Upper lobe of right lung (tissue), 1 donor: ENCODE measurements around the gene SAP30BP. TPM values are rescaled to one million over a fixed set of nuclear protein-coding genes. Genes with fewer than 3 reads are reported as not detected.

Experiments used
- ATAC-seq: fragments of 200-7000 bp; cut with Tn5 transposase; one replicate; pipeline ENCODE4 v1.9.1; 2020; ENCODE audit warnings: mild to moderate bottlenecking, moderate library complexity
- DNase-seq: peaks from one replicate; pipeline ENCODE4 v3.0.0-alpha.2; 2020
- H3K27ac ChIP-seq: fragments of 200-600 bp; one replicate; pipeline ENCODE4 v1.8.0; 2022
- H3K27me3 ChIP-seq: fragments of 200-600 bp; one replicate; pipeline ENCODE4 v1.8.0; 2022; ENCODE audit warnings: mild to moderate bottlenecking
- H3K36me3 ChIP-seq: fragments of 200-600 bp; one replicate; pipeline ENCODE4 v1.8.0; 2022
- H3K4me1 ChIP-seq: fragments of 200-600 bp; one replicate; pipeline ENCODE4 v1.8.0; 2022
- H3K4me3 ChIP-seq: fragments of 200-600 bp; one replicate; pipeline ENCODE4 v1.8.0; 2022; ENCODE audit warnings: mild to moderate bottlenecking
- H3K9me3 ChIP-seq: fragments of 200-600 bp; one replicate; pipeline ENCODE4 v1.8.0; 2022
- intact Hi-C: fragments of 100-400 bp; cut with DNase I; formaldehyde crosslinking; loops from one replicate; pipeline ENCODE4 v1.11.0; 2022
- long read RNA-seq: library from polyadenylated mRNA; unstranded; transcript quantifications from one replicate; pipeline ENCODE4 v2.0.0, GENCODE V29; 2021
- total RNA-seq: library from RNA; stranded (reverse); fragmentation: NEBNext Ultra II Directional; extraction: Animal tissue kit (Norgen Biotek cat#: 25700); gene quantifications from one replicate; pipeline ENCODE4 v1.2.1, GENCODE V29; 2021
- TF ChIP-seq, protein P1 (sequence below): fragments of 200-600 bp; IDR thresholded peaks from one replicate; pipeline ENCODE4 v1.8.0; 2022; ENCODE audit warnings: antibody characterized with exemption
- donor health status: DM: no; HTN: yes; CAD: no; lungs with severe emphysema.

The SAP30BP gene
- 71.4 TPM for total RNA-seq
- long read RNA-seq, transcript SAP30BP-225 (11 exons, 2,722 nt), result major isoform, 45 of 70 reads
- long read RNA-seq, partial matches to known transcripts, result 4 of 70 reads
- long read RNA-seq, other reads (novel, unspliced or antisense), result 17 of 70 reads

DNA sequence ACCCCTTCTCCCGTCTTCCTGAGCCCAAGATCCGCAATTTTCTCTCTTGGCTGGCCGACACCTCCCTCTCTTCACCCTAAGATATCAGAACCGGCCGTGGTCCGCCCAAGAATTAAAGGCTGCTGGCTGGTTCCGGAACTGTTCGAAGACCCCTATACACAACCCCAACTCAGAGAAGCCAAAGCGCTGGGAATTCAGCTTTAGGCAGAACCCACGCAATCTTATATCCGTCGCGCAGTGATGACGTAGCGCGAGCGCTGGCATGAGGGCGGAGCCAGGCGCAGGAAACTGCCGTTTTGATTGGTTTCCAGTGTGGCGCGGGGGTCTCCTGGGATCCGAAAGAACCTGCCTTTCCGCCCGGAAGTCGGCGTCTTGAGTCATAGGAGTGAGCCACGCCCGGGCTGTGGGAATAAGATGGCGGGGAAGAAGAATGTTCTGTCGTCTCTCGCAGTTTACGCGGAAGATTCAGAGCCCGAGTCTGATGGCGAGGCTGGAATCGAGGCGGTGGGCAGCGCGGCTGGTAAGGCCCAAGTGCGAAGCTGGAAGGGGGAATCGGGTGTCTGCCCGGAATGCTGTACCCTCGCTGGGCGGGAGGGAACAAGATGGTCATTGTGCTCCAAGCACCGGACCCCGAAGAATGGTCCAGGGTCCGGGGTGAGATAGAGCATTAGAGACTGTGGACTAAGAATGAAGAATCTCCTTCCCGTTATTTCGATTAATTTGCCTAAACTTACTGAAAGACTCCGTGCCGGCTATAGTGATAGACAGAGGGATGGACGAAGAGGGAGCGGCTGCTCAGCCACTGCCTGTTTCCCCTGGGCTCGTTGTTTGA is at the start of gene SAP30BP, which contains the start of gene RECQL5:
SAP30BP (plus strand) TSS at position 380 of the 832 bp plus-strand sequence; CDS start at position 415, 35 bp downstream.
RECQL5 (minus strand) TSS at position 196 of the 832 bp plus-strand sequence. CDS start 597 bp downstream, outside the sequence.
- no peaks in the 10 kb centered on the region for H3K27me3 ChIP-seq
- peaks cover 46% of the 10 kb centered on the region for H3K36me3 ChIP-seq
- ATAC-seq (peak; percentile 100), DNase-seq (peak; percentile 97)
- peak within 1 kb of the TSS; percentile 91 for H3K27ac ChIP-seq
- intact Hi-C loops, result no loop called here
- H3K4me3 ChIP-seq, result peak within 1 kb of the TSS; percentile 93
- H3K9me3 ChIP-seq, result no peaks in the 10 kb centered on the region
- H3K4me1 ChIP-seq, result peaks cover 24% of the 10 kb centered on the region
- TF ChIP-seq, protein P1, sequence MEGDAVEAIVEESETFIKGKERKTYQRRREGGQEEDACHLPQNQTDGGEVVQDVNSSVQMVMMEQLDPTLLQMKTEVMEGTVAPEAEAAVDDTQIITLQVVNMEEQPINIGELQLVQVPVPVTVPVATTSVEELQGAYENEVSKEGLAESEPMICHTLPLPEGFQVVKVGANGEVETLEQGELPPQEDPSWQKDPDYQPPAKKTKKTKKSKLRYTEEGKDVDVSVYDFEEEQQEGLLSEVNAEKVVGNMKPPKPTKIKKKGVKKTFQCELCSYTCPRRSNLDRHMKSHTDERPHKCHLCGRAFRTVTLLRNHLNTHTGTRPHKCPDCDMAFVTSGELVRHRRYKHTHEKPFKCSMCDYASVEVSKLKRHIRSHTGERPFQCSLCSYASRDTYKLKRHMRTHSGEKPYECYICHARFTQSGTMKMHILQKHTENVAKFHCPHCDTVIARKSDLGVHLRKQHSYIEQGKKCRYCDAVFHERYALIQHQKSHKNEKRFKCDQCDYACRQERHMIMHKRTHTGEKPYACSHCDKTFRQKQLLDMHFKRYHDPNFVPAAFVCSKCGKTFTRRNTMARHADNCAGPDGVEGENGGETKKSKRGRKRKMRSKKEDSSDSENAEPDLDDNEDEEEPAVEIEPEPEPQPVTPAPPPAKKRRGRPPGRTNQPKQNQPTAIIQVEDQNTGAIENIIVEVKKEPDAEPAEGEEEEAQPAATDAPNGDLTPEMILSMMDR, result no peak

DNA sequence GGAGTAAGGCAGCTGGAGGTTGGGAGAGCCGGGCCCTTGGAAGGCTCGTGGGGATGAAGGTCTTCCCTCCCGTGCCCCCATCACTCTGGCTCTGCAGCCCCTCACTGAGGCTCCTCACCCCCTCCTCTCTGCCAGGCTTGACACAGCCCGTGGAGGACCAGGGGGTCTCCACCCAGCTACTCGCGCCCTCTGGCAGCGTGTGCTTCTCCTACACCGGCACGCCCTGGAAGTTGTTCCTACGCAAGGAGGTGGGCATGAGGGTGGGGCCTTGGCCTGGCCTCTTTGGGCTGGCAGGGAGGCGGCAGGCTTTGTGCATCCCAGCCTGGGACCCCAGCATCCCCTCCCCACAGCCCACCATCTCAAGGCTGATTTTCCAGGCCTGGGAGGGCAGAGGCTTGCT is 49.5 kb upstream of the SAP30BP start:
- Histone ChIP-seq H3K9me3 (no peaks in the 10 kb centered on the region), H3K4me1 (no peaks in the 10 kb centered on the region), H3K27ac (no peak overlapping the region), H3K4me3 (no peak overlapping the region), H3K27me3 (no peaks in the 10 kb centered on the region), H3K36me3 (peaks cover 64% of the 10 kb centered on the region)
- no peak for ATAC-seq
- DNase-seq, result no peak
- TF ChIP-seq, protein P1, result no peak
- intact Hi-C loops, result no loop called here

DNA sequence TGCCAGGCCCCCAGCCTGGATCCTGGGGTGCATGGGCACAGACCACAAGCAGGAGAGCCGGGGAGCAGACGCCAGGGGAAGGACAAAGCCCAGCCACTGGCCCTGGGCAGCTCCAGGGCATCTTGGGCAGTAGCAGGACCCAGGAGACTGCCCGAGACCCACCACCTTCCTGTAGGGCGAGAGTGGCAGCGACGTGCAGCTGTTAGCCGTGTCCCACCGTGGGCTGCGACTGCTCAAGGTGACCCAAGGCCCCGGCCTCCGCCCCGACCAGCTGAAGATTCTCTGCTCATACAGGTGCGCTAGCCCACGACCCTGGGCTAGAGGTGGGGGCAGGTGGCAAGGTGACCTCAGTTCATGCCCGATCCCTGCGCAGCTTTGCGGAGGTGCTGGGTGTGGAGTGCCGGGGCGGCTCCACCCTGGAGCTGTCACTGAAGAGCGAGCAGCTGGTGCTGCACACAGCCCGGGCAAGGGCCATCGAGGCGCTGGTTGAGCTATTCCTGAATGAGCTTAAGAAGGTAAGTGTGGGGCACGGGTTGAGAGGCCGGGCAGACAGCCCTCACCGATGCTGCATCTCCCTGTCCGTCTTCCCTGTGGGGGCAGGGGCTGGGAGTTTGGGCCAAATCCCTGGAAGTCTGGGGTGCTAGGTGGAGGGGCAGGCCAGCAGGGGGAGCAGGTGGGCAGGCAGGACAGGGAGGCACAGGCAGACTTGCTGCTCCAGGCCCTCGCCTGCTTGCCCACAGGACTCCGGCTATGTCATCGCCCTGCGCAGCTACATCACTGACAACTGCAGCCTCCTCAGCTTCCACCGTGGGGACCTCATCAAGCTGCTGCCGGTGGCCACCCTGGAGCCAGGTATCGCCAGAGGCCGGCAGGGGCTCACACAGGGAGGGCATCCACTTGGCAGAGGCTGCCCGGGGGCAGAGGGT is 47.4 kb upstream of the SAP30BP start:
- Histone ChIP-seq H3K27ac (no peak overlapping the region), H3K27me3 (no peaks in the 10 kb centered on the region), H3K36me3 (peaks cover 53% of the 10 kb centered on the region), H3K4me1 (no peaks in the 10 kb centered on the region), H3K4me3 (no peak overlapping the region), H3K9me3 (no peaks in the 10 kb centered on the region)
- TF ChIP-seq, protein P1, result peak; percentile 27
- intact Hi-C loops, result no loop called here
- DNase-seq (no peak), ATAC-seq (peak; percentile 12)

DNA sequence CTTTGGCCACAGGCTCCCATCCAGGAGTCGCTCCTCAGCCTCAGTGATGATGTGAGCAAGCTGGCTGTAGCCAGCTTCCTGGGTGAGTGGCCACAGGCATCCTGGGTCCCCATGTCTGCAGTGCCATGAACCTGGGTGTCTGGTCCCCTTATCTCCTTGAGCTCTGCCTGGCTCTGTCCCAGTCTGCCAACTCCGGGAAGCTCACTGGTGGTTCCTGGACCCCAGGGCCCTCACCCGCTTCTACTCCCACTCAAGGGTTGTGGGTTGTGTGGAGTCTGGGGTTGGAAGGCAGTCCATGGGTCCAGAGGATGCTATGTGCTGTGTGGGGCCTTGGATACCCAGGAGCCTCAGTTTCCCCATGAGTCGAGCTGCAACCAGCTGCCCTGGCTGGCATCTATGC is 45.6 kb upstream of the SAP30BP start:
- TF ChIP-seq, protein P1, result no peak
- H3K4me3 ChIP-seq, result no peak overlapping the region
- no peaks in the 10 kb centered on the region for H3K27me3 ChIP-seq
- no peak overlapping the region for H3K27ac ChIP-seq
- intact Hi-C loops, result no loop called here
- DNase-seq, result no peak
- ATAC-seq, result no peak
- peaks cover 60% of the 10 kb centered on the region for H3K36me3 ChIP-seq
- no peaks in the 10 kb centered on the region for H3K9me3 ChIP-seq
- no peaks in the 10 kb centered on the region for H3K4me1 ChIP-seq

DNA sequence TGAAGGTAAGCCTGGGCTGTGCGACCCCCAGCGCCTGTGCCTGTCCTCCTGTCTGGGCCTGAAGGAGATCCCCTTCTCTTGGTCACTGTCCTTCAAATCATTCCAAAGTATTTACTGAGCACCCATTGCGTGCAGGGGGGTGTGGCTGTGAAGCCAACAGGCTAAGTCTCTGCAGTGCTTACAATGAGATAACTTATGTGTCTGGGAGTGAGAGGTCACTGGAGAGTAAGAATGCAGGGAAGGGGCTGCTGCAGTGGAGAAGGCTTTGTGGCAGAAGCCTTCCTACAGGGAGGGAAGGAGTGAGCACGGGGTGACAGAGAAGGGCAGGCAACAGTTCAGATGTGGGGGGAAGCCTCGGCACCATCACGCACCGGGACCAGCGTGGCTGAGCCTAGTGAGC is 45.1 kb upstream of the SAP30BP start:
- intact Hi-C loops, result no loop called here
- no peaks in the 10 kb centered on the region for H3K27me3 ChIP-seq
- peaks cover 60% of the 10 kb centered on the region for H3K36me3 ChIP-seq
- no peaks in the 10 kb centered on the region for H3K4me1 ChIP-seq
- no peak overlapping the region for H3K27ac ChIP-seq
- TF ChIP-seq, protein P1, result no peak
- no peak overlapping the region for H3K4me3 ChIP-seq
- no peak for ATAC-seq
- no peaks in the 10 kb centered on the region for H3K9me3 ChIP-seq
- DNase-seq, result no peak
